HEK293 (cell line): ENCODE results near the gene ADSL.

ENCODE experiments used
- CTCF ChIA-PET: fragments of 350-600 bp; formaldehyde crosslinking; extraction: SDS; loops from one replicate; lab custom pipeline; 2021; ENCODE audit warnings: antibody characterized with exemption; lab: Yijun Ruan, JAX
- POLR2A ChIA-PET: fragments of 300-600 bp; formaldehyde crosslinking; extraction: SDS; loops from one replicate; lab custom pipeline; 2020; ENCODE audit warnings: antibody characterized with exemption, inconsistent platforms; lab: Yijun Ruan, JAX
- H3K27ac ChIP-seq: fragments of 200-500 bp; sonication (Bioruptor generic); 2 replicates; pipeline ENCODE4 v1.5.1; 2014; ENCODE audit warnings: low read depth, low read length, control low read depth, inconsistent platforms; ENCODE audit errors: extremely low read depth
- H3K36me3 ChIP-seq, 2 experiments: fragments of 200-500 bp in 1 of 2; sonication (Bioruptor generic) in 1 of 2; 1 replicate in 1 of 2; 2 replicates in 1 of 2; pipeline ENCODE4 v1.5.1; 2014 to 2017; ENCODE audit warnings: inconsistent platforms in 2 of 2, low read length in 2 of 2; ENCODE audit not compliant: control insufficient read depth in 2 of 2, insufficient read depth in 1 of 2
- H3K4me1 ChIP-seq: fragments of 200-500 bp; sonication (Bioruptor generic); 2 replicates; pipeline ENCODE4 v1.5.1; 2014; ENCODE audit warnings: mild to moderate bottlenecking, low read length, inconsistent platforms; ENCODE audit not compliant: control insufficient read depth, insufficient read depth
- H3K4me3 ChIP-seq: 2 replicates; pipeline ENCODE4 v1.5.1; 2011; ENCODE audit warnings: low read depth, mild to moderate bottlenecking, control low read depth, low read length, moderate library complexity
- H3K9me3 ChIP-seq: fragments of 200-500 bp; sonication (Bioruptor generic); 2 replicates; pipeline ENCODE4 v1.5.1; 2014; ENCODE audit warnings: low read depth, low read length, inconsistent platforms; ENCODE audit not compliant: control insufficient read depth, insufficient read depth
- RBAK ChIP-seq: fragments of 450-650 bp; formaldehyde crosslinking; IDR thresholded peaks from 2 replicates; pipeline ENCODE4 v1.5.1; 2016; ENCODE audit warnings: missing biosample characterization, missing genetic modification characterization
- TCF7L2 ChIP-seq: IDR thresholded peaks from 2 replicates; pipeline ENCODE4 v1.6.1; 2011; ENCODE audit warnings: low read depth, mild to moderate bottlenecking, inconsistent platforms, low read length, moderate library complexity, borderline replicate concordance
- TRIM28 ChIP-seq: IDR thresholded peaks from 2 replicates; pipeline ENCODE4 v1.6.1; 2011; ENCODE audit warnings: low read length, control low read depth, borderline replicate concordance
- ZEB2 ChIP-seq: fragments of 450-650 bp; formaldehyde crosslinking; IDR thresholded peaks from 2 replicates; pipeline ENCODE4 v1.5.1; 2016; ENCODE audit warnings: missing biosample characterization, missing genetic modification characterization
- ZNF184 ChIP-seq: fragments of 450-650 bp; IDR thresholded peaks from 2 replicates; pipeline ENCODE4 v1.5.1; 2018; ENCODE audit warnings: missing biosample characterization, mild to moderate bottlenecking, missing genetic modification characterization
- ZNF280D ChIP-seq: fragments of 450-650 bp; formaldehyde crosslinking; IDR thresholded peaks from 2 replicates; pipeline ENCODE4 v1.5.1; 2016; ENCODE audit warnings: missing biosample characterization, missing genetic modification characterization
- ZNF473 ChIP-seq: fragments of 450-650 bp; formaldehyde crosslinking; IDR thresholded peaks from 2 replicates; pipeline ENCODE4 v1.5.1; 2017; ENCODE audit warnings: missing biosample characterization, missing genetic modification characterization
- ZNF549 ChIP-seq: fragments of 450-650 bp; IDR thresholded peaks from 2 replicates; pipeline ENCODE4 v1.5.1; 2018; ENCODE audit warnings: missing biosample characterization, missing genetic modification characterization, mild to moderate bottlenecking, inconsistent platforms, moderate library complexity
- ZNF600 ChIP-seq: fragments of 450-650 bp; formaldehyde crosslinking; IDR thresholded peaks from 2 replicates; pipeline ENCODE4 v1.5.1; 2016; ENCODE audit warnings: missing biosample characterization, missing genetic modification characterization
- ZNF654 ChIP-seq: fragments of 450-650 bp; formaldehyde crosslinking; IDR thresholded peaks from 2 replicates; pipeline ENCODE4 v1.5.1; 2016; ENCODE audit warnings: low read depth, missing biosample characterization, missing genetic modification characterization
- ZNF660 ChIP-seq: fragments of 450-650 bp; IDR thresholded peaks from 2 replicates; pipeline ENCODE4 v1.5.1; 2018; ENCODE audit warnings: missing biosample characterization, mild to moderate bottlenecking, missing genetic modification characterization

The ADSL gene

GRCh38 chr22:40434106-40434505 lies 87.8 kb downstream of the ADSL start (continued):
- TF ChIP-seq ZNF280D (tag by site-specific recombination): no peak

- ChIA-PET POLR2A (no interaction called here), CTCF (interaction anchor here (0.7 to 13.5 kb wide), 8 partner anchors 7 to 465 kb away, joined by 4 to 278 read pairs (median 30); no protein-coding TSS in a partner anchor)
- no peak overlapping the region for H3K27ac ChIP-seq
- TF ChIP-seq ZEB2 (tag by site-specific recombination): no peak
- TF ChIP-seq RBAK: no peak
- TF ChIP-seq ZNF549 (tag by site-specific recombination): no peak
- no peak for TF ChIP-seq TCF7L2
- TF ChIP-seq ZNF473 (tag by site-specific recombination): no peak
- no peak for TF ChIP-seq ZNF184 (tag by site-specific recombination)
- peaks cover 11 to 19% of the 10 kb centered on the region in 2 experiments; a peak in 2 of 3 replicates for H3K36me3 ChIP-seq
- H3K9me3 ChIP-seq: no peaks in the 10 kb centered on the region
- H3K4me1 ChIP-seq: no peaks in the 10 kb centered on the region
- H3K4me3 ChIP-seq: no peak overlapping the region
Observed at GRCh38 chr22:40434745-40435144, 88.4 kb downstream of the ADSL start.

GRCh38 chr22:40436505-40437431 lies 90.5 kb downstream of the ADSL start:
- CTCF ChIA-PET: interaction anchor here (0.5 to 13.5 kb wide), 53 partner anchors 9 to 1038 kb away, joined by 3 to 278 read pairs (median 4); partner anchors contain the start of gene MRTFA
- no peaks in the 10 kb centered on the region for H3K4me1 ChIP-seq
- TF ChIP-seq TCF7L2: peak; percentile 28; the same call in 1 of the 2 replicates
- peak; percentile 54; the same call in 1 of the 2 replicates for TF ChIP-seq ZNF660 (tag by site-specific recombination)
- TF ChIP-seq ZEB2 (tag by site-specific recombination): 0 out of 2 replicates have a peak, but pooled peaks have one; percentile 25
- no peak for TF ChIP-seq TRIM28
- TF ChIP-seq ZNF600 (tag by site-specific recombination): no peak
- peak; percentile 65 for TF ChIP-seq ZNF654 (tag by site-specific recombination)
- TF ChIP-seq, all 188 proteins: peak for 4
- Histone ChIP-seq H3K36me3 (peaks cover 0 to 11% of the 10 kb centered on the region in 2 experiments; a peak in 1 of 3 replicates), H3K4me3 (no peak overlapping the region), H3K27ac (no peak overlapping the region), H3K9me3 (no peaks in the 10 kb centered on the region)
- POLR2A ChIA-PET: interaction anchor here (1.0 to 1.6 kb wide), 2 partner anchors 200 to 215 kb away, joined by 4 to 7 read pairs; partner anchors contain the start of gene MRTFA
